GM21737 (cell line): ENCODE measurements around the gene RNASE1.

ENCODE experiments used
- ATAC-seq: cut with Tn5 transposase; IDR thresholded peaks from one replicate; pipeline ENCODE4 v1.9.1; 2021; ENCODE audit warnings: mild to moderate bottlenecking, moderate library complexity; ENCODE audit not compliant: unreplicated experiment

Gene RNASE1

DNA sequence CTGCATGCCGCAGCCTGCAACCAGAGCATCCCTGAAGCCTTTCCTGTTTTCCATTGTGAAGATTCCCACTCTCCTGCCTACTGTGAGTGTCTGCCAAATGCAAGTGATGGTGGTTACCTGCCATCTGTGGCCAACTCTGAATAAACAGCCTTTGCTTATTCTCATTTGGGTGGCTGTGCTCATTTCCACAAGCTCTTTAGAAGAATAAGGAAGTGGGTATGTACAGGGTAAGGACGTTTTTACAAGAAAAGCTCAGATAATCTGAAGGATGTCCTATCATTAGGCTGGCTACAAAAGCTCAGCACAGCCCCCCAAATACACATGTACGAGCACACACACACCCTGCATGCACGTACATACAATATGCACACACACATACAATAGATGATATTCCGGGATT, 7.3 kb upstream of the RNASE1 start:
- no peak for ATAC-seq

DNA sequence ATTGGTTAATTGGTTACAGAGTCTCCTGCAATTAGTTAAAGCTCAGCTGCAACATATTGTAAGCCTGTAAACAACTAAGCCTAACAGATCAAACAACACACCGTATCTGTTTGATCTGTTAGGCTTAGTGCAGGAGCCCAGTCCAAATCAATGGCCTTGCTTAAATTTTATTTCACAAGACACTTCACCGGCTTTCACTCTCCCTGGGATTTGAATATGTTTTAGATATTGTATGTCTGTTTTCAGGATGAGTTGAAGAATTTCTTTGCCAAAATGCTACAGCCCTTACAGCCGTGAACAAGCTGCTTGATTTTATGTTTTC, 5.5 kb upstream of the RNASE1 start:
- ATAC-seq = no peak

DNA sequence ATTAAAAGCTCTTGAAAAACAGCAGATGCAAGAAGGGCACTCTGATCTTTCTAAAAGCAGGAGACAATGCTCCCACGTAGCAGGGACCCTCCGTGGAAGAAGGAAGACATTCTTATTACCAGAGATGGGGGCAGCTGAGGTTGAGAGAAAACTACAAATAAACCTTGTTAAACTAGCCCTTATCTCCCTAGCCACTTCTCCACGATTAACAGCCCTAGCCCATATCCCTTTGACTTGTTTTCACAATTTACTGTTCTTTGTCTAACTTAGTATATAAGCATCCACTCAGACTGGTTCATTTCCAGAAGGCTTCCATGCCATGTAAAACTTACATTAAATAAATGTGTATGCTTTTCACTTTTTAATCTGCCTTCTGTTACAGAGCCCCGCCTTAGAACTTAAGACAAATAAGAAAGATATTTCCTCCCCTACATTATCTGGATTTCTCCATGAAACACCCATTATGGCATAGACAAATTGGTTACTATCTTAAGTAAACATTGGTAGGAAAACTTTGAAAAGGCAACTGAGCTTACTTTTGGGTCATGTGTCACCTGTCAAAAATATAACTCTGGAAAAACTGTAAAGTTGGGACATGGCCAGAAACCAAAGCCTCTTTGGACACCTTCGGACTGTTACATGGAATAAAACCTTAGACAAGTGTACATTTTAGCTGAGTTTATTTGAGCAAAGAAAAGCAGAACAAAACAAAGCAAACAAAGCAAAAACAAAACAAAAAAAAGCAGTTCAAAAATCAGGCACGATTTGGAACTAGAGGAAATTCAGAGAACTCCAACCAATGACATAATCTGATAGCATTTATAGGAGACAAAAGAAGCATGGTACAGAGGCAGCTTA, 4.9 kb upstream of the RNASE1 start:
- no peak for ATAC-seq

DNA sequence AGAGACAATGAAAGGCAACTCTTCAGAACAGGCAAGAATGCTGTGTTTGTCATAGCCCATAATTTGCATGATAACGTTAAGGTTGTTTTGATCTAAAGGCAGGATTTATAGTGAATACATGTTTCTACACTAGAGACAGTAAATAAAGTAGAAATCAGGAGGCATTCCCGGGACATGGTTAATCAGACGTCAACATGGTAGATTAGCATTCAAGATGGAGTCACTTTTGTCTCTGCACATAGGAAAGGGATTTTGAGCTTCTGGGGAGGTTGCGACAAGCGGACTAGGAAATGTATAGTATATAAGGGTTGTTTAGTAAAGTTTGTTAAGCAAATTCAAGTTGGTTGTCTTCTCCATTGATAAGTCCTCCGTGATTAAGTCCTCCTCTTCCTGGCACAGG, 2.8 kb upstream of the RNASE1 start:
- no peak for ATAC-seq

DNA sequence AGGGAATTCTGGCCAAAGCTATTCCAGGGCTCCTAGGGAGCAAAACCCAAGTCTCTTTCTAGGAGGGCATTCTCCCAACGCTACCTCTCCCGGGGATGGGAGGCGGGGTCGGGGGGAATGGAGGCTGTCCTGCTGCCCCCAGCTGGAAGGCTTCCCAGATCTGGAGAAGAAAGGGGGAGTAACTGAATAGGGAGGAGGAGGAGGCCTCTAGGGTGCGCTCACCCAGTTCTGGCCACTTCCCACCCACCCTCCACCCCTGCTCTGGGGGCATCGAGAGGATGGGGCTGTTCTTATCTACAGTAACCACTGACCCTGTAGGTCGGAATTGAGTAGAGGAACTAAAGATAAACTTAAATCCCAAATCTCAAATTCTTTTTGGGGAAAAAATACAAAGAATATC, 579 bp upstream of the RNASE1 start:
- ATAC-seq = no peak

DNA sequence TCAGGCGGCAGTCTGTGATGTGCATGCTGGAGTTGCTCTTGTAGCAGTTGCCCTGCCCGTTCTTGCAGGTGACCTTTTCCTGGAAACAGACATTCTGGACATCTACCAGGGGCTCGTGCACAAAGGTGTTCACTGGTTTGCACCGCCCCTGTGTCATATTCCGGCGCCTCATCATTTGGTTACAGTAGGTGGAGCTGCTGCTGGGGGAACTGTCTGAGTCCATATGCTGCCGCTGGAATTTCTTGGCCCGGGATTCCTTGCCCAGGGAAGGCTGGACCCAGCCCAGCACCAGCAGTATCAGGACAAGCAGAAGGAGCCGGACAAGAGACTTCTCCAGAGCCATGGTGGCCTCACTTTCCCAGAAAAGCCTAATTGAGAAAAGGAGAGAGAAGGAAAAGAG, 918 bp downstream of the RNASE1 start:
- no peak for ATAC-seq

DNA sequence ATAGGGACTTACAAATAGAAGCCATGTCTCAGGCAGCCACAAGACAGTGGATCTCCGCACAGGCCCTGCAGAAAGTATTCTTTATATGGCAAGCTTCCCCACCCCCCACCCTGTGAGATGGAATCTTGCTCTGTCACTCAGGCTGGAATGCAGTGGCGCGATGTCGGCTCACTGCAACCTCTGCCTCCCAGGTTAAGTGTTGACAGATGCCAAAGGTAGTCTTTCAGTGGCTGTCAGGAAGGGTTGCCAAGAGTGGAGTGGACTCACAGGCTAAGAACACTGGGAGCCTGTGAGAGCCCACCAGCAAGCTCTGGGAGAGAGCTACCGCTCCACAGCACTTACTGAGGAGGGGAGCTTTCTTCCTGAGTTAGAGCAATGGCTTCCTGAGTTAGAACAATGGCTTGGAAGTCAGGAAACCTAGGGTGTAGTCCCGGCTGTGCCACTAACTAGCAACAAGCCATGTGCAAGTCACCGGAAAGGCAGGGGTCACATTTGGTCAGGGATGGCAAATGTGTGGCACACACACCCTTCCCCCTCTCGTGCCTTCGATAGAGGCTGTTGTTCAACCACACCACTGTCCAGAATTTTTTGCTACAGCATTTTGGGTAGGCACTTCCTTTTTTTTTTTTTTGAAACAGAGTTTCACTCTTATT, 2.6 kb downstream of the RNASE1 start:
- ATAC-seq = no peak

DNA sequence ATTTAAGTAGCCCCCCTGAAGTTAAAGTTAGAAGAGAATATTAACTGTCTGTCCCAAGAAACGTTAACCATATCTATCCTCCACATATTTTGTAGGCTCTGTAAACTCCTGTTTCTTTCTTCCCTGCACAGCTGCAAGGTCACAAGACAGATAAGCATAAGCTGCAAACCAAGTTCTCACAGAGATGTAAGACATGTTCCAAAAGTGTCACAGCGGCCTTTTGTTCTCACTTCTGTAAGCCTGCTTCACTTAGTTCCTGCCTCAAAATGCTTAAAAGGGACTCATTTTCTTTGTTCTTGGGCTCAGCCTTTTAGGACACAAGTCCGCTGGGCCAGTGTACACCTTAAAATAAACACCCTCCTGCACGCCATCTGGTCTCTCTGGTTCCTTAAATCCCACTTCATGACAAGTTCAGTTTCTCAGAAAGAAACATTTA, 3.2 kb downstream of the RNASE1 start:
- no peak for ATAC-seq

DNA sequence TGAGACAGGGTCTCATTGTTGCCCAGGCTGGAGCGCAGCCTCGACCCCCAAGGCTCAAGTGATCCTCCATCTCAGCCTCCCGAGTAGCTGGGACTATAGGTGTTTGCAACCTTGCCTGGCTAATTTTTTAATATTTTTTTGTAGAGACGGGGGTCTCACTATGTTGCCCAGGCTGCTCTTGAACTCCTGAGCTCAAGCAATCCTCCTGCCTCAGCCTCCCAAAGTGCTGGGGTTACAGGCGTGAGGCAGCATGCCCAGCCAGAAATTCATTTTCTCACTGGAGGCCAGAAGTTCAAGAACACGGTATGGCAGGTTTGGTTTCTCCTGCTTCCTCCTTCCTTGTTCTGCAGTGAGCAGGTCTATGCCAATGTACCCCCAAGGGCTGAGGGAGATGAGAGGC, 3.7 kb downstream of the RNASE1 start:
- no peak for ATAC-seq

DNA sequence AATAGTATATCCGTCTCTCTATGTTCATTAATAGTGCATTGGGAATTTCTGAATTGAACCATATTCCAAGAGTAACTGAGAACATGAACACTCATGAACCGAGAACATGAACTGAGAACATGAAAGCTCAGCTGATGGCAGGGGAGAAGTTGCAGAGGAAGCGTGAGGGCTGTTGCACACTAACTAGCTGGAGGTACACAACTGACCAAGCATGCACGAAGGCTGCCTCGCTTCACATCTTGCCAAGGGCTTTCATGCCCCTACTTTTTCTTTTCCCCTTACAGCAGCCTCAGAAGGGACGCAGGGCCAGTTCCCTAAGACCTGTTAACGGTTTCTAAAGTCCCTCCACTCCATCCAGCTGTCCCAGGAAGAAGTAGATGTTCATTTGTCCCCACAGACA, 4.3 kb downstream of the RNASE1 start:
- no peak for ATAC-seq

DNA sequence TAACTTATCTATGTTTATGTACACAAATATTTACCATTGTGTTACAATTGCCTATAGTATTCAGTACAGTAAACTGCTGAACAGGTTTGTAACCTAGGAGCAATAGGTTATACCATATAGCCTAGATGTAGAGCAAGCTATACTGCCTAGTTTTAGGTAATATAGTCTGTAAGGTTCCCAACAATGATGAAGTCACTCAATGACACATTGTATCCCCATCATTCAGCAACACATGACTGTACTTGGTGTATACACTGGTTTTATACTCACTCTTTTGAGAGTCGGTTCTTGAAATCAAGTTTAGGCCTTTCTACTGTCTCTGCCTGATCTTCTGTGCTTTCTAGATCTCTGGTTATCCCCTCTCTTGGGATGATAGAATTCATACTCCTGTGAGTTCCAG, 5.5 kb downstream of the RNASE1 start:
- no peak for ATAC-seq

DNA sequence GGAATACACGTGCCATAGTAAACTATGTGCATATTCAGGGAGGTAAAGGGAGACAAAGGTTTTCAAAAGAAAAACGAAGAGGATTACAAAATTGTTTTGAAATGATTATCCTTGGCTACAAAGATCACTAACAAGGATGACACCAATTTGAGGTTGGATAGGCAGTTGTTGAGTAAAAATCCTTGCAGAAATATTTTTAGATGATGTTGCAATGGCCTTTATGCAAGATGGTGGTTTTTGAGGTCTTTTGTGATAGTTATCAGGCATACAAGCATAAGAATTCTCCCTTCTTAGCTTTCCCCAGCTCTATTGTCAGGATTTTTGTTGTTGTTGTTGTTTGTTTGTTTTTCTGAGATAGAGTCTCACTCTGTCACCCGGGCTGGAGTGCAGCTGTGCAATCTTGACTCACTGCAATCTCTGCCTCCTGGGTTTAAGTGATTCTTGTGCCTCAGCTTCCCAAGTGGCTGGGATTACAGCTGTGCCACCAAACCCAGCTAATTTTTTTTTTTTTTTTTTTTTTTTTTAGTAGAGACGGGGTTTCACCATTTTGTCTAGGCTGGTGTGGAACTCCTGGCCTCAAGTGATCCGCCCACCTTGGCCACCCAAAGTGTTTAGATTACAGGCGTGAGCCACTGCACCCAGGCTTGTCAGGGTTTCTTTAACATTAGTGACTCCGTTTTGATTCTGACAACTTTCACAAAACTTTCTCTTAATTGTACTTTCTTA, 7.8 kb downstream of the RNASE1 start:
- no peak for ATAC-seq

DNA sequence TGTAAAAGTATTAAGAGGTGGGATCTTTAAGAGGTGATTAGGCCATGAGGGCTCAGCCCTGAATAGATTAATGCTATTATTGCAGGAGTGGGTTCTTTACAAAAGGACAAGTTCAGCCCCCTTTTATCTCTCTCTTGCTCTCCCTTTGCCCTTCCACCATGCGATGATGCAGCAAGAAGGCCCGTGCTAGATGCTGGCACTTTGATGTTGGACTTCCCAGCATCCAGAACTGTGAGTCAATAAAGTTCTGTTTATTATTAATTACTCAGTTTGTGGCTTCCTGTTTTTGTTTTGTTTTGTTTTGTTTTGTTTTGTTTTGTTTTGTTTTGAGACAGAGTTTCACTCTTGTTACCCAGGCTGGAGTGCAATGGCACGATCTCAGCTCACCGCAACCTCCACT, 10.1 kb downstream of the RNASE1 start:
- ATAC-seq = no peak

DNA sequence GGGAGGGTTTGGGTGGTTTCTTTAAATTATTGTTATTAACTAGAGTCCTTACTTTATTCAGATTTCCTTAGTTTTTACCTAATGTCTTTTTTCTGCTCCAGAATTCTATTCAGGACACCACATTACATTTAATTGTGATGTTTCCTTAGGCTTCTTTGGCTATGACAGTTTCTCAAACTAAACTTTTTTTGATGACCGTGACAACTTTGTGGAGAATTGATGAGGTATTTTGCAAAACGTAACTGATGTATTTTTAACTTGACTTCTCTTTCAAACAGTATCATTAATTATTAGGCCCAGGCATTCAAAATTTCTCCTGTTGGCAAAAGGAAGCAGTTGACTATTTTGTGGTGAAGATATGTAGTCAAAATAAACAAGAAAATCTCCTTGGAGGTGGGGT, 11.0 kb downstream of the RNASE1 start:
- no peak for ATAC-seq

DNA sequence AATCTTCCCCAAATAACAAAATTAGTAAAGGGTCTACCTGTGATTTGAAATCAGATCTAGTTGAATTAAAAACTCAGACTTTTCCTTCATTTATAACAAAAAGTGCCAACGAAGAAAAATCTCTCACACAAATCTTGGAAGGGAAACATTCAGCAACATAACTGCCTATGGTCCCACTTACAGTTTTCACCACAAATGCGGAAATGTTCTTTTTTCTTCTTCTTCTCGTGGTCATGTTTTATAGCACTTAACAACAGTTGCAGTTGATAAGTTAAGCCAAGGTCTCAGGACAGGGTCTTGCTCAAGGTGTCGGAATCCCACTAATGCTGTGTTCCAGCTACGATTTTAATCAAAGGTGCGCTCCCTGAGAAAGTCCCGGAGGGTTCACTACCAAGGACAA, 11.5 kb downstream of the RNASE1 start:
- ATAC-seq = no peak

DNA sequence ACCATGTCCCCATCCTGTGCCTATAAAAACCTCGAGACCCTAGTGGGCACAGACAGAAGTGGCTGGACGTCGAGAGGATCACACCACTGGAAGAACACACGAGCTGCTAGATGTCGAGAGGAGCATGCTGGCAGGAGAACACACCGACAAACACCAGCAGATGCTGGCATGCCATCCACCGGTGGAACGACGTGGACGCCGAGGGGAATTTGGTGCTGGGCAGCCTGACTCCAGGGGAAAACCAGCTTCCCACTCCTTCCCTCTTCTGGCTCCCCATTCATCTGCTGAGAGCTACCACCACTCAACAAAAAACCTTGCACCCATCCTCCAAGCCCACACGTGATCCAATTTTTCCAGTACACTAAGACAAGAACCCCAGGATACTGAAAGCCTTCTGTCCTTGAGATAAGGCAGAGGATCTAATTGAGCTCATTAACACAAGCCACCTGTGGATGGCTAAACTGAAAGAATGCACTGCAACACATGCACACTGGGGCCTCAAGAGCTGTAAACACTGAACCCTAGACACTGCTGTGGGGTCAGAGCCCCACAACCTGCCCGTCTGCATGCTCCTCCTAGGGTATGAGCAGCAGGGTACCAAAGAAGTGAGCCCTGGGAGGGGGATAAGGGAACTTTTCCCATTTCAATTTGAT, 12.1 kb downstream of the RNASE1 start:
- ATAC-seq = no peak

DNA sequence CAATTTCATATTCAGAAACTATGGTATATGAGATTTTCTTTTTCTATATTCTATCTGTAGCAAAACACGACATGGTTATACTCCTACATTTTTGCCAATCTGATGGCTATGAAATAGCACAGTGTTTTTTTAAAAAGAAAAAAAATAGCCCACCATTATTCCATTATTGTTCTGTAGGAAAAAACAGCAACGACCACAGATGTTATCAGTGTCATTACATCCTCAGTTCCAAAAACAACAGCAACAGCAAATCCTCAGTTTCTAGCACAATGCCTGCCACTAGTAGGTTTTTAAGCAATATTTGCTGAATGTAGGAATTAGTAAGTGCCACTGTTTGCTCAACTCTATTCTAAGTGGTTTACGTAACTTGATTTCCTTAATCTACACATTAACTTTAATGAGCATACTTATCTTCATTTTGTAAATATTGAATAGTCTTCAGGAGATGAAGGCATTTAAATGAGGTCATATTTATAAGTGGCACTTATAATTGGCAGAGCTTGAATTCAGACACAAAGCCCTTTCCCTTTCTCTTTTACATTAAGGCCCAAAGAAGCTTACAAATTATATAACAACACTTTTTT, 13.3 kb downstream of the RNASE1 start:
- no peak for ATAC-seq

DNA sequence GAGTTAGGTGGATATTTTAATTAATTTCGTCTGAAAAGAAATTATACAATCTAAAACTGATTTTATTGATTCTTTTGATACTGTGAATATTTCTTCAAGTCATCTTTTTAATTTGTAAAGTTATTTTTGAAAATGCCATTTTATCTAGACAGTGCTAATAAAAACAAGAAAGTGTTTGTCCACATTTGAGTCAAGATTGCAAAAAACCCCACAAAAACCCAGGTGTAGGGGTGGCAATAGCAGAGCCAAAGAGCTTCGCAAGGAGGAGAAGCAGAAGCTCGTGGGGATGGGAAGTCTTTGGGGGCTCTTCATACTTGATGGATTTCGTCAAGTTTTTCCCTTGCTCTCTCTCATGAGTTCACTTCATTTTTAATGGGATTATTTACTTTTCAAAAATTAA, 15.6 kb downstream of the RNASE1 start:
- ATAC-seq = no peak

DNA sequence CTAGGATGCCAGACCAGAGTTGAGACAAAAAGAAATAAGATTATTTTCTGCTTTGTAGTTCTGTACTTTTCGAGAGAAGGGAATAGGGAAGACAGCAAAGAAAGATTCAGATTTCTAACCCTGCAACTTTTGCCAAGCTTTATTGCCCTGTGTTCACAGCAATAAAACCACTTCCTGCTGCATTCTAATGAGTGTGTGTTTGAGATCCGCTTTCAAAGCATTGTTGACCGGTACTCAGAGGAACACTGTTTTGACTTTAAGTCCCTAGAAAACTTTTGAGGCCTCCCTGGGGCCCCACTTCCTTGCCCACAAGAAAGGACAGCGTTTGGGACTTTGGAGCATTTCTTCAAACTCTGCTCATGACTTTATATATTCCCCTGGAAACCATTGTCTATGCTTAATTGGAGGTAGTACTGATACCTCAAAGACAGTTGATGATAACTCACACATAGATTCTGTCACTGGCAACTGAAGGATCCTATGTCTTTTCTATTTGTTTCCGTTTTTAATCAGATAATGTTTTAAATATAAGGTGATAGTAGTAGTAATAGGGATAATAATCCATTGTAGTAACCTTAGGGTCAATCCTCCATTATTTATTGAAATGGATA, 20.3 kb downstream of the RNASE1 start:
- peak; percentile 46 for ATAC-seq

DNA sequence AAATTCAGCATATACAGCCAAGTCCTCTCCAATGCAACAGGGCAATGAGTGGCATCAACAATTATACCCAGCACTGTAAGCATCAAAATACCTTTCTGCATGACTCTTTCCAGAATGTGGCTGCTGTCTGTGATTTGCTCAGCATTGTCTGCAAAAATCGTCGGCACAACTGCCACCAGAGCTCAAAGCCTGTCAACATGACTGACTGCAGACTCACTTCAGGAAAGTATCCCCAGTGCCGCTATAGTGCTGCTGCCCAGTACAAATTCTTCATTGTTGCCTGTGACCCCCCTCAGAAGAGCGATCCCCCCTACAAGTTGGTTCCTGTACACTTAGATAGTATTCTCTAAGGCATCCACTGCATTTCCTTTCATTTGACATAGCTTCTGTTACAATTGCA, 20.8 kb downstream of the RNASE1 start:
- ATAC-seq = no peak

DNA sequence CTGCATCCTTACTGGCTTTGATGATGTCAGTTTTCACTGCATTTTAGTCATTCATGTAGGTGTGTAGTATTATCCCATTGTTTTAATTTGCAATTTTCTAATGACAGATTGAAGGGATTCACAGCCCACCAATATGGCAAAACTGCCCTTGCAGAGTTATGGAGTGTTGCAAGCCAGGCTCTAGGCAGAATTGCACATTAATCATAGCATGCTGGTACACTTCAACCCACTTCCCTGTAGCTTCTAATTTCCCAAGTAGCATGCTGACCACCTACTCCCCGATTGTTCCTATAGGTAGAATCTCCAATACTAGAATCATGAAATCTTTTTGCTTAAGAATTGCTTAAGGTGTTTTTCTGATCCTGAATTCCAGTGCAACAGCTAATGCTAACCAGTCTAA, 26.7 kb downstream of the RNASE1 start:
- no peak for ATAC-seq
